GM23338 (cell line): Measurements from ENCODE around the gene PPHLN1.

ENCODE experiments used
- CREB1 ChIP-seq: fragments of 250-450 bp; sonication (Bioruptor Pico); IDR thresholded peaks from 2 replicates; pipeline ENCODE4 v1.5.0; 2020; ENCODE audit warnings: low read depth, mild to moderate bottlenecking, moderate library complexity
- CTCF ChIP-seq, 2 experiments: fragments of 200-600 bp in 1 of 2; sonication (generic) in 1 of 2; conservative IDR thresholded peaks; 2 replicates each; pipeline versions ENCODE4 v1.5.1 to v1.6.1; 2016 to 2017; ENCODE audit warnings: antibody characterized with exemption in 2 of 2, low read depth in 2 of 2, mild to moderate bottlenecking in 2 of 2, moderate library complexity in 1 of 2
- EZH2 ChIP-seq: fragments of 200-600 bp; sonication (generic); IDR thresholded peaks from one replicate; pipeline ENCODE4 v1.8.0; 2017; ENCODE audit warnings: antibody characterized with exemption, mild to moderate bottlenecking, low read depth; ENCODE audit not compliant: unreplicated experiment
- EZH2phosphoT487 ChIP-seq: fragments of 200-600 bp; sonication (generic); IDR thresholded peaks from one replicate; pipeline ENCODE4 v1.8.1; 2018; ENCODE audit warnings: antibody characterized with exemption; ENCODE audit not compliant: unreplicated experiment
- POLR2AphosphoS5 ChIP-seq: IDR thresholded peaks from 2 replicates; pipeline ENCODE4 v1.6.1; 2016; ENCODE audit warnings: antibody characterized with exemption, low read depth
- REST ChIP-seq: IDR thresholded peaks from one replicate; pipeline ENCODE4 v1.6.1; 2018; ENCODE audit warnings: antibody characterized with exemption; ENCODE audit not compliant: unreplicated experiment

GRCh38 chr12:42361909-42362646 is 36.1 kb downstream of the PPHLN1 start:
- TF ChIP-seq CTCF (conservative IDR thresholded peaks at IDR 0.05; ENCODE audit: low read depth in 2 of 2) (no peak), CREB1 (CRISPR knock-in tag) (no peak), EZH2 (no peak), REST (no peak), EZH2phosphoT487 (no peak), POLR2AphosphoS5 (no peak)
